Caco-2 (cell line): Measurements from ENCODE around the gene SLC2A13. TPM values are rescaled to one million over a fixed set of nuclear protein-coding genes. Genes with fewer than 3 reads are reported as not detected.

Experiments
- BruUV-seq: library from RNA; stranded (reverse); fragments of 400-500 nt; replicated peaks from 2 replicates; lab custom pipeline; 2021; lab: Mats Ljungman, UMichigan
- CTCF ChIA-PET: fragments of 300-600 bp; sonication (Branson Sonifier 250); formaldehyde crosslinking; loops from one replicate; lab custom pipeline; 2022; ENCODE audit warnings: antibody characterized with exemption; lab: Charles Lee
- POLR2A ChIA-PET: fragments of 300-600 bp; sonication (Branson Sonifier 250); formaldehyde crosslinking; loops from one replicate; lab custom pipeline; 2022; ENCODE audit warnings: antibody characterized with exemption; lab: Charles Lee
- DNase-seq, 2 experiments: peaks; one replicate each; pipeline versions ENCODE4 v3.0.0 to v3.0.0-alpha.2; 2020 to 2022
- H3K27me3 ChIP-seq: replicated peaks from 2 replicates; pipeline ENCODE4 v1.6.0; 2011; ENCODE audit warnings: low read length; ENCODE audit not compliant: control insufficient read depth, insufficient read depth
- H3K36me3 ChIP-seq: 2 replicates; pipeline ENCODE4 v1.5.1; 2011; ENCODE audit warnings: low read length; ENCODE audit not compliant: control insufficient read depth, insufficient read depth
- H3K4me1 ChIP-seq: fragments of 250-450 bp; sonication (Bioruptor Pico); 2 replicates; pipeline ENCODE4 v1.5.1; 2020; ENCODE audit warnings: mild to moderate bottlenecking
- H3K4me3 ChIP-seq: 2 replicates; pipeline ENCODE4 v1.5.1; 2011; ENCODE audit warnings: low read depth, mild to moderate bottlenecking, control low read depth, low read length
- H3K9me3 ChIP-seq: fragments of 250-450 bp; sonication (Bioruptor Pico); 2 replicates; pipeline ENCODE4 v1.5.1; 2020; ENCODE audit warnings: mild to moderate bottlenecking, moderate library complexity
- H3K27ac Mint-ChIP-seq: one replicate; pipeline ENCODE4 v1.8.0; 2022; ENCODE audit warnings: mixed read lengths; ENCODE audit not compliant: unreplicated experiment
- H3K27me3 Mint-ChIP-seq: one replicate; pipeline ENCODE4 v1.8.0; 2022; ENCODE audit warnings: mixed read lengths; ENCODE audit not compliant: insufficient read depth, unreplicated experiment
- H3K36me3 Mint-ChIP-seq: one replicate; pipeline ENCODE4 v1.8.0; 2022; ENCODE audit warnings: mild to moderate bottlenecking, mixed read lengths; ENCODE audit not compliant: insufficient read depth, unreplicated experiment
- H3K4me1 Mint-ChIP-seq: one replicate; pipeline ENCODE4 v1.8.0; 2022; ENCODE audit warnings: low read depth, mixed read lengths; ENCODE audit not compliant: unreplicated experiment
- H3K4me3 Mint-ChIP-seq: one replicate; pipeline ENCODE4 v1.8.0; 2022; ENCODE audit warnings: mild to moderate bottlenecking, moderate library complexity, mixed read lengths; ENCODE audit not compliant: unreplicated experiment
- H3K9me3 Mint-ChIP-seq: one replicate; pipeline ENCODE4 v1.8.0; 2022; ENCODE audit warnings: mixed read lengths; ENCODE audit not compliant: unreplicated experiment
- CTCF ChIP-seq, 2 experiments: fragments of 200-600 bp in 1 of 2; IDR thresholded peaks; 1 replicate in 1 of 2; 2 replicates in 1 of 2; pipeline versions ENCODE4 v1.5.1 to v1.8.0; 2011 to 2022; ENCODE audit warnings: antibody characterized with exemption in 1 of 2, control low read depth in 1 of 2, inconsistent platforms in 1 of 2, low read depth in 1 of 2, low read length in 1 of 2, mild to moderate bottlenecking in 1 of 2, moderate library complexity in 1 of 2; ENCODE audit not compliant: insufficient read depth in 1 of 2, severe bottlenecking in 1 of 2, unreplicated experiment in 1 of 2
- intact Hi-C: fragments of 100-400 bp; cut with micrococcal nuclease; formaldehyde crosslinking; loops from one replicate; pipeline ENCODE4 v1.10.0; 2022; ENCODE audit not compliant: unreplicated experiment
- total RNA-seq: library from RNA; stranded (reverse); gene quantifications from 2 replicates; pipeline ENCODE4 v1.2.3, GENCODE V29; 2022

The SLC2A13 gene
- total RNA-seq, 1 experiment from 2014 or later: 3.0 TPM

DNA sequence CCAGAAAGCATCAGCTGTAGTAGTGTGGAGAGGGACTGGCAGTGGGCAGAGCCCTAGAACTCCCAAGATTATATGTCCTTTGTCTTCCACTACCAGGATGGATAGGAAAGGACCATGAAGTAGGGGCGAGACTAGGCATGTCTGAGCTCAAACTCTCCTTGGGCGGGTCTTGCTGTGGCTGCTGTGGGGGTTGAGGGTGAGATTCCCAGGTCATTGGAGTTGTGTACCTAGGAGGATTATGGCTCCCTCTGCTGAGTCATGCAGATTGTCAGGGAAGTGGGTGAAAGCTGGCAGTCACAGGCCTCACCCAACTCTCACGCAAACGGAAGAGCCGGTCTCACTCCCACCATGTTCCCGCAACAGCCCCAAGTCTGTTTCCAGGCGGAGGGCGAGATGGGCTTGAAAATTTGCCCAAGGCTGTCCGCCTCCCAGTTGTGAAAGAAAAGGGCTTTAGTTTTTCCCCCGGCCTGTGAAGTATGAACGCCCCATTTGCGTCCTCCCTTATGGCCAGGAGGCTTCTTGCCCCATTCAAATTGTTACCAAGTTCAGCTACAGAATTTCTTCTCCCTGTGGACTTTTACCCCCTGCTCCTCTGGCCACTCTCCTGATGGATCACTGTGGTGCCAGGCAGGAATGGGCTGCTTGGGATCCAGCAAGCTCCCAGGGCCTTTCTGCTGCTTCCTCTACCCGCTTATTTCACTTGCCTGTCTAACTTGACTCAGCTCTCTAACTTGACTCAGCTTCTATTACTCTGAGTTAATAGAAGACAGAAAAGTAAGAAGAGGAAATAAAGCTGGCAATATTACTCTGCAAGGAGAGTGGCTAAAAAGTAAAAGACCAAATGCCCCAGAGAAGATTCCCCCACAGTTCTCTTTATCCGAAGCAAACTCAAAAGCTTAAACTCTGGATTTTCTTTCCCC is 159.3 kb downstream of the SLC2A13 start:
- H3K4me1 ChIP-seq: no peaks in the 10 kb centered on the region
- ChIA-PET POLR2A (no interaction called here), CTCF (no interaction called here)
- BruUV-seq: no TSS peak
- intact Hi-C loops: no loop called here
- TF ChIP-seq CTCF (IDR thresholded peaks at IDR 0.05; ENCODE audit: insufficient read depth in 1 of 2, low read depth in 1 of 2, low read length in 1 of 2, severe bottlenecking in 1 of 2, unreplicated experiment in 1 of 2): no peak
- DNase-seq: no peak
- H3K36me3 Mint-ChIP-seq: no peaks in the 10 kb centered on the region
- H3K4me3 Mint-ChIP-seq: no peak overlapping the region
- no peak overlapping the region for H3K27ac Mint-ChIP-seq
- no peaks in the 10 kb centered on the region for H3K27me3 ChIP-seq
- H3K36me3 ChIP-seq: no peaks in the 10 kb centered on the region
- no peak overlapping the region for H3K4me3 ChIP-seq
- H3K4me1 Mint-ChIP-seq: no peaks in the 10 kb centered on the region
- no peaks in the 10 kb centered on the region for H3K9me3 Mint-ChIP-seq
- no peaks in the 10 kb centered on the region for H3K9me3 ChIP-seq
- H3K27me3 Mint-ChIP-seq: no peaks in the 10 kb centered on the region

DNA sequence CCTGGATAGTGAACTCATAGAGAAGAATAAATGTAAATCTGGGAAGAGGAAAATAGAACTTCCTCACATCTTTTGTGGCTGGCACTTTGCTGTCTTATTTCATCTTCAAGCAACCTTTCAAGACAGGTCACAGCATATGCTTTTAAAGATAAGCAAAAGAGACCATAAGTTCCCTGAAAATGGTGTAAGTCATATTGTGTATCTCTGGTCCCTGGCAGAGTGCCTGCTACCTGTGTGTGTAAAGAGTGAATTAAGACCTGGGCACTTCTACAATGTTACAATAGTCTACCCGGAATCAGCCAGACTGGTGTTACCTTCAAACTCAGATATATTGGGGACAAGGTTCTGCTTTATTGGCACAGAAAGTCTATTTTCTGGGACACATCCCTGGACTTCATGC is 168.8 kb downstream of the SLC2A13 start:
- H3K4me3 Mint-ChIP-seq: no peak overlapping the region

DNA sequence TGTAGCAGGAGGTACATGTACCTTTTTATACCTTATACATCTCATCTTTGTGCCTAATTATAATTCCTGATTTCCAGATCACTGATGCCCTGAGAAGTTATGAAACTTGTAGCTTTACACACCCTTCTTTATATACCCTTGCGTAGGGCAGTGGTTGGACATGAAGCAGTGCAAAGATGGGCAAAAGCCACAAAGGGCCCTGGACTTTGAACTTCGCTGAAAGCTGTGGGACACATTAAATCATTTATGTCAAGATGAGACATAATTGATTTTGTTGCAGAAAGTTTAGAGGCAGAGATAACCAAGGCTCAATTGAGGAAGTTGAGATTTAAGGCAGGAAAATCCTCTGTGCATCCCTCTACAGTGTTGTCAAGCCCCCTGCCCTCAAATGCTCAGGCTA is 170.0 kb downstream of the SLC2A13 start:
- Mint-ChIP-seq H3K27ac (no peak overlapping the region), H3K4me3 (no peak overlapping the region), H3K4me1 (no peaks in the 10 kb centered on the region), H3K27me3 (no peaks in the 10 kb centered on the region), H3K36me3 (peaks cover 4% of the 10 kb centered on the region), H3K9me3 (no peaks in the 10 kb centered on the region)
- no peak for DNase-seq
- Histone ChIP-seq H3K4me3 (no peak overlapping the region), H3K4me1 (no peaks in the 10 kb centered on the region), H3K9me3 (no peaks in the 10 kb centered on the region), H3K27me3 (no peaks in the 10 kb centered on the region), H3K36me3 (no peaks in the 10 kb centered on the region)
- ChIA-PET POLR2A (no interaction called here), CTCF (no interaction called here)
- TF ChIP-seq CTCF (IDR thresholded peaks at IDR 0.05; ENCODE audit: insufficient read depth in 1 of 2, low read depth in 1 of 2, low read length in 1 of 2, severe bottlenecking in 1 of 2, unreplicated experiment in 1 of 2): no peak
- intact Hi-C loops: no loop called here
- no TSS peak for BruUV-seq

More for the DNA sequence above, 168.8 kb downstream of the SLC2A13 start:
- H3K36me3 Mint-ChIP-seq: no peaks in the 10 kb centered on the region
- H3K4me1 ChIP-seq: no peaks in the 10 kb centered on the region
- ChIA-PET CTCF (no interaction called here), POLR2A (no interaction called here)
- H3K9me3 Mint-ChIP-seq: no peaks in the 10 kb centered on the region
- no peak overlapping the region for H3K4me3 ChIP-seq
- no peak overlapping the region for H3K27ac Mint-ChIP-seq
- no peak for DNase-seq
- no peaks in the 10 kb centered on the region for H3K4me1 Mint-ChIP-seq
- no peaks in the 10 kb centered on the region for H3K36me3 ChIP-seq
- H3K9me3 ChIP-seq: no peaks in the 10 kb centered on the region
- intact Hi-C loops: no loop called here
- H3K27me3 ChIP-seq: no peaks in the 10 kb centered on the region
- TF ChIP-seq CTCF (IDR thresholded peaks at IDR 0.05; ENCODE audit: insufficient read depth in 1 of 2, low read depth in 1 of 2, low read length in 1 of 2, severe bottlenecking in 1 of 2, unreplicated experiment in 1 of 2): no peak
- no TSS peak for BruUV-seq
- H3K27me3 Mint-ChIP-seq: no peaks in the 10 kb centered on the region
